ENCODE results near the gene TPRA1. TPM values are rescaled to one million over a fixed set of nuclear protein-coding genes. Genes with fewer than 3 reads are reported as not detected.

Gene TPRA1
- total RNA-seq, 1 experiment from 2014 or later = 47.0 TPM

GRCh38 chr3:127578802-127579201, 11.7 kb downstream of the TPRA1 start:
- Mint-ChIP-seq H3K36me3 (ENCODE audit: insufficient read depth, unreplicated experiment) (peaks cover 50% of the 10 kb centered on the region), H3K9me3 (ENCODE audit: unreplicated experiment) (no peaks in the 10 kb centered on the region), H3K27me3 (ENCODE audit: insufficient read depth, unreplicated experiment) (no peaks in the 10 kb centered on the region), H3K27ac (ENCODE audit: low read depth, unreplicated experiment) (no peak overlapping the region), H3K4me3 (ENCODE audit: unreplicated experiment) (no peak overlapping the region), H3K4me1 (ENCODE audit: insufficient read depth, unreplicated experiment) (peaks cover 6% of the 10 kb centered on the region)
- no peak for DNase-seq (ENCODE audit: unreplicated experiment)
- intact Hi-C loops (cut with micrococcal nuclease) = loop anchor here (5.0 kb wide), 1 partner anchor 113 kb away; no protein-coding TSS in a partner anchor
- TF ChIP-seq, protein P1, sequence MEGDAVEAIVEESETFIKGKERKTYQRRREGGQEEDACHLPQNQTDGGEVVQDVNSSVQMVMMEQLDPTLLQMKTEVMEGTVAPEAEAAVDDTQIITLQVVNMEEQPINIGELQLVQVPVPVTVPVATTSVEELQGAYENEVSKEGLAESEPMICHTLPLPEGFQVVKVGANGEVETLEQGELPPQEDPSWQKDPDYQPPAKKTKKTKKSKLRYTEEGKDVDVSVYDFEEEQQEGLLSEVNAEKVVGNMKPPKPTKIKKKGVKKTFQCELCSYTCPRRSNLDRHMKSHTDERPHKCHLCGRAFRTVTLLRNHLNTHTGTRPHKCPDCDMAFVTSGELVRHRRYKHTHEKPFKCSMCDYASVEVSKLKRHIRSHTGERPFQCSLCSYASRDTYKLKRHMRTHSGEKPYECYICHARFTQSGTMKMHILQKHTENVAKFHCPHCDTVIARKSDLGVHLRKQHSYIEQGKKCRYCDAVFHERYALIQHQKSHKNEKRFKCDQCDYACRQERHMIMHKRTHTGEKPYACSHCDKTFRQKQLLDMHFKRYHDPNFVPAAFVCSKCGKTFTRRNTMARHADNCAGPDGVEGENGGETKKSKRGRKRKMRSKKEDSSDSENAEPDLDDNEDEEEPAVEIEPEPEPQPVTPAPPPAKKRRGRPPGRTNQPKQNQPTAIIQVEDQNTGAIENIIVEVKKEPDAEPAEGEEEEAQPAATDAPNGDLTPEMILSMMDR (IDR thresholded peaks at IDR 0.05; ENCODE audit: unreplicated experiment) = no peak
- no TSS peak for BruUV-seq (replicated peaks)
- ChIA-PET CTCF (interaction anchor here (0.6 kb wide), 1 partner anchor 392 kb away, joined by 3 read pairs; no protein-coding TSS in a partner anchor), POLR2A (no interaction called here)

- no peak for DNase-seq (ENCODE audit: unreplicated experiment)
- intact Hi-C loops (cut with micrococcal nuclease) = loop anchor here (5.0 kb wide), 1 partner anchor 114 kb away; no protein-coding TSS in a partner anchor
- no TSS peak for BruUV-seq (replicated peaks)
- peaks cover 6% of the 10 kb centered on the region for H3K4me1 Mint-ChIP-seq (ENCODE audit: insufficient read depth, unreplicated experiment)
- TF ChIP-seq, protein P1 (IDR thresholded peaks at IDR 0.05; ENCODE audit: unreplicated experiment) = no peak
- H3K4me3 Mint-ChIP-seq (ENCODE audit: unreplicated experiment) = no peak overlapping the region
- H3K27me3 Mint-ChIP-seq (ENCODE audit: insufficient read depth, unreplicated experiment) = no peaks in the 10 kb centered on the region
- ChIA-PET POLR2A (no interaction called here), CTCF (interaction anchor here (0.6 kb wide), 1 partner anchor 117 kb away, joined by 3 read pairs; no protein-coding TSS in a partner anchor)
- no peaks in the 10 kb centered on the region for H3K9me3 Mint-ChIP-seq (ENCODE audit: unreplicated experiment)
- H3K36me3 Mint-ChIP-seq (ENCODE audit: insufficient read depth, unreplicated experiment) = peaks cover 45% of the 10 kb centered on the region
- H3K27ac Mint-ChIP-seq (ENCODE audit: low read depth, unreplicated experiment) = no peak overlapping the region
Observed at GRCh38 chr3:127578168-127578567, 12.4 kb downstream of the TPRA1 start.

DNA sequence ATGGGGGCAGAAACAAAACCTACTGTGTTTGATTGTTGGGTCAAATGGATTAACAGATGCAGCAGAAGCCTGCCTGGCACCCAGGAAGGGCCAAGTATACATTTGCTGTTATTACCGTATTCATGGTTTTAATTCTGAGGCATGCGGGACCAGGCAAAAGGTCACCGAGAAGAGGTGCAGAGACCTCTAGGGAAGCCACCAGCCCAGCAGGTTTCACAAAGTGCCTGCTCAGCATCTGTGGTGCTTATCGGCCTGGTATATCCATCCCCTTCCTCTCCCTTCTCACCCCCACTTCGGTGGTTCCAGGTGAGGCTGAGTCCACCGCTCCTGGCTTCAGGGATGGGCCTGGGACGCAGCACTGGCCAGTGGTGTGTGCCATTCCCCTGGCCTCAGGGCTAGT, 13.1 kb downstream of the TPRA1 start:
- POLR2A ChIA-PET = interaction anchor here (0.7 kb wide), 1 partner anchor 18 kb away, joined by 4 read pairs; no protein-coding TSS in a partner anchor
- H3K9me3 Mint-ChIP-seq (ENCODE audit: unreplicated experiment) = no peaks in the 10 kb centered on the region
- intact Hi-C loops (cut with micrococcal nuclease) = loop anchor here (5.0 kb wide), 1 partner anchor 115 kb away; no protein-coding TSS in a partner anchor
- H3K4me1 Mint-ChIP-seq (ENCODE audit: insufficient read depth, unreplicated experiment) = peaks cover 6% of the 10 kb centered on the region
- BruUV-seq (replicated peaks) = no TSS peak
- H3K36me3 Mint-ChIP-seq (ENCODE audit: insufficient read depth, unreplicated experiment) = peaks cover 45% of the 10 kb centered on the region
- no peaks in the 10 kb centered on the region for H3K27me3 Mint-ChIP-seq (ENCODE audit: insufficient read depth, unreplicated experiment)
- H3K4me3 Mint-ChIP-seq (ENCODE audit: unreplicated experiment) = no peak overlapping the region
- CTCF ChIA-PET = interaction anchor here (0.7 kb wide), 1 partner anchor 11 kb away, joined by 3 read pairs; no protein-coding TSS in a partner anchor
- no peak overlapping the region for H3K27ac Mint-ChIP-seq (ENCODE audit: low read depth, unreplicated experiment)
- TF ChIP-seq, protein P1 (IDR thresholded peaks at IDR 0.05; ENCODE audit: unreplicated experiment) = no peak
- no peak for DNase-seq (ENCODE audit: unreplicated experiment)

GRCh38 chr3:127574880-127575878, 15.4 kb downstream of the TPRA1 start:
- TF ChIP-seq, protein P1 (IDR thresholded peaks at IDR 0.05; ENCODE audit: unreplicated experiment) = peak; percentile 96
- POLR2A ChIA-PET = interaction anchor here (0.6 to 2.1 kb wide), 5 partner anchors 13 to 951 kb away, joined by 3 to 18 read pairs (median 3); partner anchors contain the start of genes MCM2 and TPRA1
- peaks cover 6% of the 10 kb centered on the region for H3K4me1 Mint-ChIP-seq (ENCODE audit: insufficient read depth, unreplicated experiment)
- BruUV-seq (replicated peaks) = no TSS peak
- H3K9me3 Mint-ChIP-seq (ENCODE audit: unreplicated experiment) = no peaks in the 10 kb centered on the region
- H3K27ac Mint-ChIP-seq (ENCODE audit: low read depth, unreplicated experiment) = peak overlapping the region; percentile 23
- peak; percentile 91 for DNase-seq (ENCODE audit: unreplicated experiment)
- no peaks in the 10 kb centered on the region for H3K27me3 Mint-ChIP-seq (ENCODE audit: insufficient read depth, unreplicated experiment)
- H3K36me3 Mint-ChIP-seq (ENCODE audit: insufficient read depth, unreplicated experiment) = peaks cover 55% of the 10 kb centered on the region
- no peak overlapping the region for H3K4me3 Mint-ChIP-seq (ENCODE audit: unreplicated experiment)
- intact Hi-C loops (cut with micrococcal nuclease) = loop anchor here (1.0 to 5.0 kb wide), 3 partner anchors 14 to 396 kb away; no protein-coding TSS in a partner anchor
- CTCF ChIA-PET = interaction anchor here (0.5 to 3.3 kb wide), 36 partner anchors 8 to 1133 kb away, joined by 3 to 43 read pairs (median 4); partner anchors contain the start of gene MCM2

All from MCF 10A (cell line).